Prostate gland (tissue), 2 donors: Measurements from ENCODE around the gene NR5A1. TPM values are rescaled to one million over a fixed set of nuclear protein-coding genes. Genes with fewer than 3 reads are reported as not detected.

Experiments used
- DNase-seq: peaks from one replicate; pipeline ENCODE4 v3.0.0-alpha.2; 2019; ENCODE audit warnings: low spot score
- H3K27ac ChIP-seq, 2 donors: fragments of 200-600 bp; sonication (generic); 2 replicates each; pipeline ENCODE4 v1.5.1; 2017 to 2019
- H3K27me3 ChIP-seq: fragments of 200-600 bp; sonication (generic); replicated peaks from 2 replicates; pipeline ENCODE4 v1.5.1; 2019; ENCODE audit not compliant: insufficient read depth
- H3K36me3 ChIP-seq, 2 donors: fragments of 200-600 bp; sonication (generic); 1 replicate in 1 of 2; 2 replicates in 1 of 2; pipeline versions ENCODE4 v1.5.1 to v1.8.1; 2017 to 2019
- H3K4me1 ChIP-seq: fragments of 200-600 bp; sonication (generic); replicated peaks from 2 replicates; pipeline ENCODE4 v1.5.1; 2019
- H3K4me3 ChIP-seq, 2 donors: fragments of 200-600 bp; sonication (generic); 2 replicates each; pipeline ENCODE4 v1.5.1; 2017 to 2019
- H3K9me3 ChIP-seq: fragments of 200-600 bp; sonication (generic); 2 replicates; pipeline ENCODE4 v1.5.1; 2017
- CTCF ChIP-seq, 4 experiments: fragments of 200-600 bp in 2 of 4; fragments of 450-650 bp in 2 of 4; sonication (generic) in 2 of 4; IDR thresholded peaks; 1 replicate in 3 of 4; 2 replicates in 1 of 4; pipeline ENCODE4 v1.5.1; 2016 to 2019; ENCODE audit warnings: antibody characterized with exemption in 4 of 4, mild to moderate bottlenecking in 2 of 4, moderate library complexity in 2 of 4
- POLR2A ChIP-seq: fragments of 450-650 bp; IDR thresholded peaks from one replicate; pipeline ENCODE4 v1.6.1; 2016; ENCODE audit warnings: antibody characterized with exemption, mild to moderate bottlenecking
- POLR2AphosphoS5 ChIP-seq: sonication (generic); formaldehyde crosslinking; IDR thresholded peaks from one replicate; pipeline ENCODE4 v1.6.1; 2017; ENCODE audit warnings: antibody characterized with exemption
- WGBS: methylation state at CpG from one replicate; pipeline ENCODE4 v1.1.5; 2018; 5-methylcytosine and 5-hydroxymethylcytosine counted together
- intact Hi-C: fragments of 100-400 bp; cut with DNase I; formaldehyde crosslinking; loops from one replicate; pipeline ENCODE4 v1.14.2; 2022
- total RNA-seq, 2 donors: library from RNA; depleted of rRNA; stranded (reverse); fragments of >200 nt; gene quantifications; one replicate each; pipeline ENCODE4 v1.1.0, GENCODE V29; 2016

Gene NR5A1
- total RNA-seq, 2 donors from 2014 or later, result 88.4 TPM; not detected in 1

- DNase-seq, result no peak
- intact Hi-C loops, result no loop called here
- Histone ChIP-seq H3K27ac (no peak overlapping the region), H3K4me1 (no peaks in the 10 kb centered on the region), H3K36me3 (no peaks in the 10 kb centered on the region), H3K27me3 (peaks cover 11% of the 10 kb centered on the region), H3K4me3 (no peak overlapping the region), H3K9me3 (no peaks in the 10 kb centered on the region)
- 85% methylated on average over 6 of the region's 6 CpGs for WGBS
- TF ChIP-seq POLR2AphosphoS5 (no peak), POLR2A (no peak), CTCF (IDR thresholded peaks at IDR 0.05) (no peak)
These were observed 9.2 kb downstream of the NR5A1 start for GRCh38 chr9:124498040-124498439.

GRCh38 chr9:124497441-124497840 lies 9.8 kb downstream of the NR5A1 start:
- Histone ChIP-seq H3K9me3 (no peaks in the 10 kb centered on the region), H3K27me3 (peaks cover 6% of the 10 kb centered on the region), H3K36me3 (no peaks in the 10 kb centered on the region), H3K4me1 (no peaks in the 10 kb centered on the region), H3K27ac (no peak overlapping the region), H3K4me3 (no peak overlapping the region)
- no peak for DNase-seq
- WGBS, result 90% methylated on average over 8 of the region's 8 CpGs
- TF ChIP-seq POLR2AphosphoS5 (no peak), POLR2A (no peak), CTCF (IDR thresholded peaks at IDR 0.05) (no peak)
- intact Hi-C loops, result no loop called here

DNA sequence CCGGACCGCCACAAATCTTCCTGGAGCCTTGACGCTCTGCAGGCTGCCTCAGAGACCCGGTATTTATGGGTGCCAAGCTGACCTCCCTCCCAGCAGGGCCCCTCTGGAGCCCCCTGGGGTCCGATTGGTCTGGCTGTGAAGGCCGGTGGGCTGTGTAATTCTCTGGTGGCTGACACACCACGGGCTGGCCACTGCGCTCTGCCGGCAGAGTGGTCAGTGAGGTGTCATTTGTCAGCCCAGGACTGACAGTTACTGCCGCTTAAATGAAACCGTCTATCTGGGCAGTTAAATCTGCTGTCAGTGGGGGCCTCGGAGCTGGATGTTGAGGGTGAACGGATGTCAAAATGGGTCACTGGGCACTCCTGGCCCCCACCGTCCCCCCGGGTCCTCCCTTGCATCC lies 10.7 kb downstream of the NR5A1 start:
- TF ChIP-seq CTCF (IDR thresholded peaks at IDR 0.05) (no peak), POLR2A (no peak), POLR2AphosphoS5 (no peak)
- Histone ChIP-seq H3K36me3 (no peaks in the 10 kb centered on the region), H3K9me3 (no peaks in the 10 kb centered on the region), H3K27ac (no peak overlapping the region), H3K4me3 (no peak overlapping the region), H3K27me3 (peaks cover 6% of the 10 kb centered on the region), H3K4me1 (no peaks in the 10 kb centered on the region)
- intact Hi-C loops, result no loop called here
- no peak for DNase-seq
- 66% methylated on average over 13 of the region's 15 CpGs for WGBS

GRCh38 chr9:124496075-124496449 lies 11.1 kb downstream of the NR5A1 start:
- Histone ChIP-seq H3K27me3 (peaks cover 6% of the 10 kb centered on the region), H3K27ac (no peak overlapping the region), H3K36me3 (no peaks in the 10 kb centered on the region), H3K4me3 (no peak overlapping the region), H3K4me1 (no peaks in the 10 kb centered on the region), H3K9me3 (no peaks in the 10 kb centered on the region)
- no peak for TF ChIP-seq POLR2A
- no peak for TF ChIP-seq POLR2AphosphoS5
- no peak for TF ChIP-seq CTCF (IDR thresholded peaks at IDR 0.05)
- no peak for DNase-seq
- 90% methylated on average over 3 of the region's 3 CpGs for WGBS
- intact Hi-C loops, result no loop called here

DNA sequence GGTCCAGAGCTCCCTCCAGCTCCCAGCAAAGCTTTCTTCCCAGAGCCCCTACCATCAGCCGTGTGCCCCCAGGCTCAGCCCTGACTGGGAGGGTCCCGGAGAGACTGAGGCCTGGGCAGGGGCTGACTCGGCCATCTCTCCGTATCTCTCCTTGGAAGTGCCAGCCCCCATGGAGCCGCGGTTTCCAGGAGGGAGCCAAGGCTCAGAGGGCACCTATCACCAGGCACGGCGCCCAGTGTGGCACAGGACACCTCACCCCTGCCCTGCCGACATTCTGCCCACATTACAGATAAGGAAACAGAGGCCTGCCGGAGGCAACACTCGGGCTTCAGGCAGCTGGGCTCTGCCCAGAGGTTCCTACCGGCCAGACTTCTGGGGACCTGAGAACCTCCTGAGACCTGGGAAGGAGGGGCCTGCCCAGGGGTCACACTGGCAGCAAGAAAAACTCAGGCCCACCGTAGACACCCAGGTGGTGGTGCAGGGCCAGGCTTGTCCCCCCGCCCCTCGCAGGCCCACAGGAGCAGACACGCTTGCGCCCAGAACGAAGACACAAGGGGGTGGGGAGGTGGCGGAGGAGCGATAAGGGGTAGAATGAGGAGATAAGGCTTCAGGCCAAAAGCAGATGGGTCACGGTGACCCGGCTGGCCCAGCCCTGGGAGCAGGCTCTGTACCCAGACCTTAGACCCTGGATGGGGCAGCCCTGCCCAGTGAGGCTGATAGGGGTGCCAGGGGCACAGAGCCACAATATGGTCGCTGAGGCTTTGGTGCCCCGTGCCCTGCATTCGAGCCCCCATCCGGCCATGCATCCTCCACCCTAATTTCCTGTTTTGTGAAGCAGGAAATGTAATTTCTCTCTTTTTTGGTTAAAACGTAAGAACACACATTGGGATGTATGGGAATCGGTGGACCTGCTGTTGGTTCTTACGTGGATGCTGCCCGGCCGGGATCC lies 11.8 kb downstream of the NR5A1 start:
- no peaks in the 10 kb centered on the region for H3K9me3 ChIP-seq
- no peak overlapping the region for H3K27ac ChIP-seq
- no peaks in the 10 kb centered on the region for H3K4me1 ChIP-seq
- H3K36me3 ChIP-seq, result no peaks in the 10 kb centered on the region
- 87% methylated on average over 27 of the region's 31 CpGs for WGBS
- TF ChIP-seq CTCF (IDR thresholded peaks at IDR 0.05) (no peak), POLR2A (no peak), POLR2AphosphoS5 (no peak)
- DNase-seq, result no peak
- H3K4me3 ChIP-seq, result no peak overlapping the region
- peaks cover 4% of the 10 kb centered on the region for H3K27me3 ChIP-seq
- intact Hi-C loops, result no loop called here
